ENCODE data around the gene CLCN1. TPM values are rescaled to one million over a fixed set of nuclear protein-coding genes. Genes with fewer than 3 reads are reported as not detected.
"Not testable (repeated sequence)": the region's sequence is repeated elsewhere in the genome, so short reads cannot be mapped to it uniquely, and the experiment has no call there.

The CLCN1 gene
- polyA plus RNA-seq (2013, experiment 1 of 2; ENCODE audit: insufficient read length) = not detected
- 0.05 TPM for polyA plus RNA-seq (2013, experiment 2 of 2; ENCODE audit: insufficient read length)

GRCh38 chr7:143315776-143316175 lies at the start of gene CLCN1:
CLCN1 (plus strand) TSS chr7:143316111; CDS start chr7:143316213, 102 bp downstream.
- DNase-seq = no peak

GRCh38 chr7:143269251-143269650 lies 46.7 kb upstream of the CLCN1 start:
- DNase-seq = no peak

- DNase-seq = no peak
These were observed 44.7 kb upstream of the CLCN1 start for GRCh38 chr7:143271240-143271639.

GRCh38 chr7:143272871-143273270 lies 43.0 kb upstream of the CLCN1 start:
- DNase-seq = no peak

- peak; percentile 58 for DNase-seq
These were observed 36.5 kb upstream of the CLCN1 start for GRCh38 chr7:143279186-143280098.

GRCh38 chr7:143280160-143280559 lies 35.8 kb upstream of the CLCN1 start:
- DNase-seq = no peak

GRCh38 chr7:143280566-143280965 lies 35.3 kb upstream of the CLCN1 start:
- DNase-seq = no peak

GRCh38 chr7:143281529-143281928 lies 34.4 kb upstream of the CLCN1 start:
- DNase-seq = no peak

- DNase-seq = no peak
These were observed 33.8 kb upstream of the CLCN1 start for GRCh38 chr7:143282124-143282523.

- DNase-seq = no peak
These were observed 32.5 kb upstream of the CLCN1 start for GRCh38 chr7:143283381-143283780.

- no peak for DNase-seq
These were observed 31.1 kb upstream of the CLCN1 start, which contains the start of gene TMEM139 for GRCh38 chr7:143284591-143285469. TMEM139 (plus strand) TSS chr7:143284958; CDS start chr7:143285958, 1,000 bp downstream.

GRCh38 chr7:143285470-143285778 lies 30.5 kb upstream of the CLCN1 start:
- no peak for DNase-seq

GRCh38 chr7:143285806-143286521 lies 29.9 kb upstream of the CLCN1 start:
- DNase-seq = no peak

GRCh38 chr7:143286522-143286890 lies 29.4 kb upstream of the CLCN1 start:
- no peak for DNase-seq

- no peak for DNase-seq
These were observed 28.5 kb upstream of the CLCN1 start for GRCh38 chr7:143287339-143287934.

GRCh38 chr7:143287935-143288826 lies 27.7 kb upstream of the CLCN1 start, which contains the start of gene CASP2:
CASP2 (plus strand) TSS chr7:143288351; CDS start chr7:143288456, 105 bp downstream.
- peak; percentile 98 for DNase-seq

- DNase-seq = no peak
These were observed 27.1 kb upstream of the CLCN1 start for GRCh38 chr7:143288836-143289235.

- DNase-seq = no peak
These were observed 26.5 kb upstream of the CLCN1 start for GRCh38 chr7:143289421-143289820.

GRCh38 chr7:143289888-143290287 lies 26.0 kb upstream of the CLCN1 start:
- not testable (repeated sequence) for DNase-seq

- DNase-seq = no peak
These were observed 25.6 kb upstream of the CLCN1 start for GRCh38 chr7:143290293-143290692.

- DNase-seq = no peak
These were observed 23.0 kb upstream of the CLCN1 start for GRCh38 chr7:143292876-143293275.
